Stimulated activated CD8-positive, alpha-beta memory T cell treated with anti-CD3 and anti-CD28 coated beads, Interleukin-15, amount 100 ng/mL, for 1 hour (primary cell): ENCODE measurements around the gene TESK2.
"Not testable (repeated sequence)": the region's sequence is repeated elsewhere in the genome, so short reads cannot be mapped to it uniquely, and the experiment has no call there.

Experiments used
- DNase-seq: peaks from one replicate; pipeline ENCODE4 v3.0.0-alpha.2; 2020; ENCODE audit warnings: low read depth

Gene TESK2

GRCh38 chr1:45510036-45510971 is 19.3 kb upstream of the TESK2 start:
- no peak for DNase-seq

DNA sequence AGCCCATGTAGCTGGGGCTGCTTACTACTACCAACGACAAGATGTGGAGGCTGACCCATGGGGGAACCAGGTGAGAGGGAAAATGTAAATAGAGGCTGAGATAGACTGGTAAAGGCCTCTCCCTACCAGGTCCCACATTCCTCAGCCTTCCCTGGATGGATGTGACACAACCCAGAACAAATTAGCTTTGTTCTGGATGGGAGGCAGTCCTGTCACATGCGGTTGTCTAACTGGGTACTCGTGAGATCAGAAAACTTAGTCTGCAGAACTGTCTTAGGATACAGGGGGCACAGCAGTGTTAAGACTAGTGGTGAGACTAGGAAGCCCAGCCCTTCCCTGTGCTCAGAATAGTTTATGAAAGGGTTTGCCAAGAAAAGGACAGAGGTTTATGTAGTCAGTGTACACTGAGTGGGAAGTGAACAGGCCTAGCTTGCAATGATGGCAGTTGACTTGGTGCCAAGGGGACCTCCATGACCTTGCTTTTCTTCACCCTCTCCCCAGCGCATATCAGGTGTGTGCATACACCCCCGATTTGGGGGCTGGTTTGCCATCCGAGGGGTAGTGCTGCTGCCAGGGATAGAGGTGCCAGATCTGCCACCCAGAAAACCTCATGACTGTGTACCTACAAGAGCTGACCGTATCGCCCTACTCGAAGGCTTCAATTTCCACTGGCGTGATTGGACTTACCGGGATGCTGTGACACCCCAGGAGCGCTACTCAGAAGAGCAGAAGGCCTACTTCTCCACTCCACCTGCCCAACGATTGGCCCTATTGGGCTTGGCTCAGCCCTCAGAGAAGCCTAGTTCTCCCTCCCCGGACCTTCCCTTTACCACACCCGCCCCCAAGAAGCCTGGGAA is 17.6 kb upstream of the TESK2 start:
- DNase-seq: no peak

DNA sequence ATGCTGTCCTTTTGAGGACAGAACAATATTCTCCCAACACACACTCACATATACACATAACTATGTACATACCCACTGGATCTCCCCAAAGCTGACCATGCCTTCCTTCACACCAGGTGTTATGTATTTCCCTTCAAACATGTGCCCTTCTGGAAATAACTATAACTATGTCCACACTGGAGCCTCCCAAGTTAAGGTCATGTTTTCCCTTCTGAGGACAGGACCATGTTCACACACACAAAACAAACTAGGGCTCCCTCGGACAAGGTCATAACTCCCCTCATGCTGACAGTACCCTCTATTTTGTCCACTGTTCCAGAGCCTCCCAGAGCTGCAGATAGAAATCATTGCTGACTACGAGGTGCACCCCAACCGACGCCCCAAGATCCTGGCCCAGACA is 16.9 kb upstream of the TESK2 start:
- DNase-seq: no peak

- DNase-seq: no peak
Measured at GRCh38 chr1:45507195-45507594, 16.2 kb upstream of the TESK2 start.

DNA sequence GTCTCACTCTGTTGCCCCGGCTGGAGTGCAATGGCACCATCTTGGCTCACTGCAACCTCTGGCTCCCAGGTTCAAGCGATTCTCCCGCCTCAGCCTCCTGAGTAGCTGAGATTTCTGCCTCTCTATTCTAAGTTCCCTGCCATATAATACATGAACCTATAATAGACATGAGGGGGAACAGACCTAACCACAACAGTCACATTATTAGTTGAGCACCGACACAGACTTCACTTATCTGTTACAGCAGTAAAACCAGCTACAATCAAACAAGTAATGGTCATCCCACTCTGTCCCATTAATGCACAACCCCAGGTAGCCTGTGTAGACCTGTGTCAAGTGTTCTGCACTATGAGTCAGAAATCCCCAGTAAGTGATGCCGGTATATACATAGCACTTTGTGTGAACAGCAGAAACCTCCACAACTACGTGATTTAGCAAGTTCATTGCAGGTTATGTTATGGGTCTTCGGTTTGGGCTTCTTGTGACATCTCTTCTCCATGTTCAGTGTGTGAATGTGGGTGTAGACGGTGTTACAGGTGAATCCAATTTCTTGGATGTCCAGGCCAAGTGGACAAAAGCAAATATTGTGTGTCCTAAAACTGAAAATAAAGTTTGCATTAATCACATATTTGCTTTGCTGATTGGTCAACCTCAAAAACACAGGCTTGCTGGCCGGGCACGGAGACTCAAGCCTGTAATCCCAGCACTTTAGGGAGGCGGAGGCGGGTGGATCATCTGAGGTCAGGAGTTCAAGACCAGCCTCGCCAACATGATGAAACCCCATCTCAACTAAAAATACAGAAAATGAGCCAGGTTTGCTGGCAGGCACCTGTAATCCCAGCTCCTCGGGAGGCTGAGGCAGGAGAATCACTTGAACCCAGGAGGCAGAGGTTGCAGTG is 12.7 kb upstream of the TESK2 start:
- no peak for DNase-seq

DNA sequence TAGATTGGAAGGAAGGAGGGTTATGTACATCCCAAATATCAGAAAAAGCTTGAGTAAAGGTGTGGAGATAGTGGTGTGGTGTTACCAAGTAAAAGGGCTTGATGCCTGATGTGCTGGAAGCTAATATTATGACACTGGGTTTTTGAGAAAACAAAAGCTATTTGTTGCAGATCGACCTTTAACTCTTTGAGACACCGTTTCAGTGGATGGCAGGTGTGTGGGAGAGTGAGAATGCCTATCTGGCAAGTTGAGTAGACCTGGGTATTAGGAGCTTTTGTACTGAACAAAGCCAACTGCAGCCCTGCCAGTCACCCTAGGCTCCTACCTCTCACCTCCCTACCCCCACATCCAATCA is 10.5 kb upstream of the TESK2 start:
- DNase-seq: no peak

- DNase-seq: no peak
Measured at GRCh38 chr1:45499415-45499769, 8.4 kb upstream of the TESK2 start.

- DNase-seq: no peak
Measured at GRCh38 chr1:45498279-45498678, 7.3 kb upstream of the TESK2 start.

GRCh38 chr1:45493116-45493697 is 2.2 kb upstream of the TESK2 start:
- DNase-seq: peak; percentile 14

- DNase-seq: no peak
Measured at GRCh38 chr1:45492691-45493090, 1.7 kb upstream of the TESK2 start.

DNA sequence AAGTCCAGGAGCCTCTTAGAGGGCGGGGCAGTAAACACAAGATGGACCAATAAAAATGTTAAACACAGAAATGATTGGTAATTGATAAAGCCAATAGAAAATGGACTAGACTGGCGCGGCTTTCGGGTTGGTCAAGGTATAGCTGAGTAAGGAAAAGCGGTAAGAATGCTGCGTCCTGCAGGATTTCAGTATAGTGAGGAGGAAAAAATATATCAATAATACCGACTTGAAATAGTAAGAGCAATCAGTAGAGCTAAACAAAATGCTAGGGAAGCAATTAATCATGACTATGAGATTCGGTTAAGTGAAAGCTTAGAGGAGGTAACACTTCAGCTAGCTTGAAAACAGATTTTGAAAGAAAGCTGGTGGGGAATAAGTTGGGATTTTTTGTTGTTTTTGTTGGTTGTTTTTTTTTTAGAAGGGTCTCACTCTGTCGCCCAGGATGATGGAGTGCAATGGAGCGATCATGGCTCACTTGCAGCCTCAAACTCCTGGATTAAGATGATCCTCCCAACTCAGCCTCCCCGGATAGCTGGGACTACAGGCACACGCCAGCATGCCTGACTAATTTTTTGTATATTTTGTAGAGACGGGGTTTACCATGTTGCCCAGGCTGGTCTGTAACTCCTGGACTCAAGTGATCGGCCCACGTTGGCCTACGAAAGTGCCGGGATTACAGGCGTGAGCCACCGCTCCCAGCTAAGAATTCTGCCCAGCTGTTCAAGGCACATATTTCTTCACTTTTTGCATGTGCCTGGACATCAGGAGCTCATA is 711 bp upstream of the TESK2 start:
- no peak for DNase-seq

- no peak for DNase-seq
Measured at GRCh38 chr1:45490121-45490625, 790 bp downstream of the TESK2 start.

DNA sequence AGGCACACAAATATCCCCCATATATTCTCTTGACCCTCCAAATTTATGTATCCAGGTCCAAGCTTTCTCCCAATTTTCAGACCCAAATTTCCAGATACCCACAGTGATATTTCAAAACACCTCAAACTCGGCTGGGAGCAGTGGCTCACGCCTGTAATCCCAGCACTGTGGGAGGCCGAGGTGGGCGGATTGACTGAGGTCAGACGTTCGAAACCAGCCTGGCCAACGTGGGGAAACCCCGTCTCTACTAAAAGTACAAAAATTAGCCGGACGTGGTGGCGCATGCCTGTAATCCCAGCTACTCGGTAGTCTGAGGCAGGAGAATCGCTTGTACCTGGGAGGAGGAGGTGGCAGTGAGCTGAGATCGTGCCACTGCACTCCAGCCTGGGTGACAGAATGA is 1.6 kb downstream of the TESK2 start:
- DNase-seq: not testable (repeated sequence)

GRCh38 chr1:45488666-45489377 is 2.1 kb downstream of the TESK2 start:
- DNase-seq: no peak

DNA sequence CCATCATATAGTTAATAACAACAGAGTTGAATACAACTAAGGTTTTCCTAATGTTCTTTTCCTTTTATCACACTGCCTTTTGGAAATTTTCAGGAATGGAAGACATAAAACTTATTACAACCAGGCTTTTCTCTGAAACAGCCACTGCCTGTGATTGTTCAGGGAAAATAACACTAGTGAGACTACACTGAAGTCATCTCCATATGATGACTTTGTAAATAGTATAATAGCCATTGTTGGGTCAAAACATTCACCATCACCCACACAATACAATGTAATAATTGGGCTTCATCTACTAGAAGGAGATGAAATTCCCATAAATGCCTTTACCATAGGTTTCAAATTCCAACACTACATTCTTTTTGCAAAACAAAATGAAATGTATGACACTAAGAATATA is 5.0 kb downstream of the TESK2 start:
- DNase-seq: no peak

- no peak for DNase-seq
Measured at GRCh38 chr1:45479039-45479748, 11.8 kb downstream of the TESK2 start.

GRCh38 chr1:45478121-45478814 is 12.7 kb downstream of the TESK2 start:
- DNase-seq: no peak

DNA sequence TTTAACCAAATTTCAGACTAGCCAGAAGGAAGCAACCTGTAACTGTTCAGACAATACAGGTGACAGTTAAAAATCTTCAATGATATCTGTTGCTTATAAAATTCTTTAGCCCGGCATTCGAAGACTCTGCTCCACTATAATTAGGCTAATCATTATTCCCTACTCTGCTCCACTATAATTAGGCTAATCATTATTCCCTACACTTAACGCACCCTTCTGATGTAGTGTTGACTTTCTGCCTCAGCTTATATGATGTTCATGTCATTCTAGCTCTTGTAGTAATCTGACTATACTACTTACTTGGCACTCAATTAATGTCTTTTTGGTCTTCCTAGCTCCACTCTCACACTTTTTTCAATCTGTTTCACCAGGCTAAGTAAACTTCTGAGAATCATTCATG is 13.3 kb downstream of the TESK2 start:
- DNase-seq: no peak

DNA sequence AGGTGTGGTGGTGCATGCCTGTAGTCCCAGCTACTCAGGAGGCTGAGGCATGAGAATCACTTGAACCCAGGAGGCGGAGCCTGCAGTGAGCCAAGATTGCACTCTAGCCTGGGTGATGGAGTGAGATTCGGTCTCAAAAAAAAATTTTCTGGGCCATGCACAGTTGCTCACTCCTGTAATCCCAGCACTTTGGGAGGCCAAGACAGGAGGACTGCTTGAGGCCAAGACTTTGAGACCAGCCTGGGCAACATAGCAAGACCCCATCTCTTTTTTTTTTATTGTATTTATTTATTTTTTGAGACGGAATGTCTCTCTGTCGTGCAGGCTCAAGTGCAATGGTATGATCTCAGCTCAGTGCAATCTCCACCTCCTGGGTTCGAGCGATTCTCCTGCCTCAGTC is 16.8 kb downstream of the TESK2 start:
- DNase-seq: not testable (repeated sequence)
